ENCODE results near the gene PTPRQ.

DNA sequence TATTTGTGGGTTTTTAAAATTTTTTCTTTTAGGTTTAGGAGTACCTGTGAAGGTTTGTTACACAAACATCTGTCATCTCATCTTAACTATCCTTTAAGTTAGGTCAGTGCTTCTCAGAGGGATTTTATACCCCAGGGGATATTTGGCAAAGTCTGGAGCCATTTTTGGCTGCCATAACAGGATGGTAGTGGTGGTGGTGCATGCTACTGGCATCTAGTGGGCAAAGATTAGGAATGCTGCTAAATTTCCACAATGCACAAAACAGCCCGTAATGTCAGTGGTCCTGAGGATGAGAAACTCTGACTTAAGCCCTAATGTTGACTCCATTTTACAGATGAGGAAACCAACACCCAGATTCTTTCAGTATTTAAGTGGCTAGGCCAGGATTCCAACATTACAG, 178.2 kb downstream of the PTPRQ start:
- TF ChIP-seq, protein P1, sequence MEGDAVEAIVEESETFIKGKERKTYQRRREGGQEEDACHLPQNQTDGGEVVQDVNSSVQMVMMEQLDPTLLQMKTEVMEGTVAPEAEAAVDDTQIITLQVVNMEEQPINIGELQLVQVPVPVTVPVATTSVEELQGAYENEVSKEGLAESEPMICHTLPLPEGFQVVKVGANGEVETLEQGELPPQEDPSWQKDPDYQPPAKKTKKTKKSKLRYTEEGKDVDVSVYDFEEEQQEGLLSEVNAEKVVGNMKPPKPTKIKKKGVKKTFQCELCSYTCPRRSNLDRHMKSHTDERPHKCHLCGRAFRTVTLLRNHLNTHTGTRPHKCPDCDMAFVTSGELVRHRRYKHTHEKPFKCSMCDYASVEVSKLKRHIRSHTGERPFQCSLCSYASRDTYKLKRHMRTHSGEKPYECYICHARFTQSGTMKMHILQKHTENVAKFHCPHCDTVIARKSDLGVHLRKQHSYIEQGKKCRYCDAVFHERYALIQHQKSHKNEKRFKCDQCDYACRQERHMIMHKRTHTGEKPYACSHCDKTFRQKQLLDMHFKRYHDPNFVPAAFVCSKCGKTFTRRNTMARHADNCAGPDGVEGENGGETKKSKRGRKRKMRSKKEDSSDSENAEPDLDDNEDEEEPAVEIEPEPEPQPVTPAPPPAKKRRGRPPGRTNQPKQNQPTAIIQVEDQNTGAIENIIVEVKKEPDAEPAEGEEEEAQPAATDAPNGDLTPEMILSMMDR (IDR thresholded peaks at IDR 0.05) = no peak
- TF ChIP-seq POLR2A (IDR thresholded peaks at IDR 0.05) = no peak

Measured in right lobe of liver (tissue), 4 donors.